Fibroblast of mammary gland (primary cell): ENCODE measurements around the gene GLI1.
A peak's percentile ranks its signal among the peaks of the same experiment; 100 is the strongest.
"Not testable (repeated sequence)": the region's sequence is repeated elsewhere in the genome, so short reads cannot be mapped to it uniquely, and the experiment has no call there.

ENCODE experiments used
- DNase-seq: peaks from one replicate; pipeline ENCODE4 v3.0.0-alpha.2; 2010; ENCODE audit warnings: low read depth
- H3K4me3 ChIP-seq: 2 replicates; pipeline ENCODE4 v1.5.1; 2011; ENCODE audit warnings: low read depth, mild to moderate bottlenecking, low read length, moderate library complexity; ENCODE audit not compliant: control insufficient read depth
- TF ChIP-seq, protein P1 (sequence below): conservative IDR thresholded peaks from 2 replicates; pipeline ENCODE4 v1.5.1; 2011; ENCODE audit warnings: low read depth, low read length, inconsistent platforms; ENCODE audit not compliant: control insufficient read depth, insufficient read depth

Gene GLI1

DNA sequence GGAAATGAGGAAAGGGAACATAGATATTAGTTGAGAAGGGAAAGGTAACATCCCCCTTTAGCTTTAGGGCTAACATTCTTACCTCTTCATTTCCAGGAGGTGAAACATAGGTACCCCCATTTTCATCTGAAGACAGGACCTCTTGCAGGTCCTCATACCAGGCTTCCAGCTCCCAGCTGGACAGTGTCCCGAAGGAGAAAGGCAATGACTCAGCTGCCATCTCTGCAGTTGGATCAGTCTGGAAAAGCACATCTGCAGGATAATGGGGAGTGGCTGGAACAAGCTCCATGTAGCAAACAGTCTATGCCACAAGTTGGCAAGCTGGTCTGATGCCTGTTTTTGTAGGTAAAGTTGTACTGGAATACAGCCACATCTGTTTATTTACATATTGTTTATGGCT lies 57.6 kb downstream of the GLI1 start:
- DNase-seq = peak; percentile 82
- TF ChIP-seq, protein P1, sequence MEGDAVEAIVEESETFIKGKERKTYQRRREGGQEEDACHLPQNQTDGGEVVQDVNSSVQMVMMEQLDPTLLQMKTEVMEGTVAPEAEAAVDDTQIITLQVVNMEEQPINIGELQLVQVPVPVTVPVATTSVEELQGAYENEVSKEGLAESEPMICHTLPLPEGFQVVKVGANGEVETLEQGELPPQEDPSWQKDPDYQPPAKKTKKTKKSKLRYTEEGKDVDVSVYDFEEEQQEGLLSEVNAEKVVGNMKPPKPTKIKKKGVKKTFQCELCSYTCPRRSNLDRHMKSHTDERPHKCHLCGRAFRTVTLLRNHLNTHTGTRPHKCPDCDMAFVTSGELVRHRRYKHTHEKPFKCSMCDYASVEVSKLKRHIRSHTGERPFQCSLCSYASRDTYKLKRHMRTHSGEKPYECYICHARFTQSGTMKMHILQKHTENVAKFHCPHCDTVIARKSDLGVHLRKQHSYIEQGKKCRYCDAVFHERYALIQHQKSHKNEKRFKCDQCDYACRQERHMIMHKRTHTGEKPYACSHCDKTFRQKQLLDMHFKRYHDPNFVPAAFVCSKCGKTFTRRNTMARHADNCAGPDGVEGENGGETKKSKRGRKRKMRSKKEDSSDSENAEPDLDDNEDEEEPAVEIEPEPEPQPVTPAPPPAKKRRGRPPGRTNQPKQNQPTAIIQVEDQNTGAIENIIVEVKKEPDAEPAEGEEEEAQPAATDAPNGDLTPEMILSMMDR = no peak
- H3K4me3 ChIP-seq = no peak overlapping the region

GRCh38 chr12:57517718-57518117 lies 58.1 kb downstream of the GLI1 start:
- not testable (repeated sequence) for DNase-seq
- H3K4me3 ChIP-seq = peak overlapping the region; percentile 99

DNA sequence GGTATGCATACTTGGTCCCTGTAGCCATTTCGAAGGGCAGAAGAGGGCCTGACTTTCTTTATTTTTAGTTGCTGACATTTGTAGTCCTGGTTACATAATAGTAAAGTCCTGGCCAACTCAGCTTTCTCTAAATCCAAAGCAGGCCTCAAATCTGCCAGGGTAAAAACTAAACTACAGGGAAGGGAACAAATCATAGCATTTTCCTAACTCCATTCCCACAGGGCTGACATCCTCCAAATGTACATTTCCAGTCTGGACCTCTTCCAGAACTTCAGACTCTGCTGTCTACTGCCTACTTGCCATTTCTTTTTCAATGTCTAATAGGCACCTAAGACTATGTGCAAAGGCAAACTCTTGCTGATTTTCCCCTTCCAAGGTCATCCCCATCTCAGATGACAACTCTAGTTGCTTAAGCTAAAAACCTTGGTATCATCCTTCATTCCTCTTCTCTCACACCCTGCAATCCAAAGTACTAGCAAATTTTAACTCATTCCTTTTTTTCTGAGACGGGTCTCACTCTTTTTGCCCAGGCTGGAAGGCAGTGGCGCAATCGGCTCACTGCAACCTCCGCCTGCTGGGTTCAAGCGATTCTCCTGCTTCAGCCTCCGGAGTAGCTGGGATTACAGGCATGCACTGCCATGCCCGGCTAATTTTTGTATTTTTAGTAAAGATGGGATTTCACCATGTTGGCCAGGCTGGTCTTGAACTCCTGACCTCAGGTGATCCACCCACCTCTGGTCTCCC lies 58.8 kb downstream of the GLI1 start:
- TF ChIP-seq, protein P1 = no peak
- peak; percentile 43 for DNase-seq
- peak overlapping the region; percentile 99 for H3K4me3 ChIP-seq

- TF ChIP-seq, protein P1 = no peak
- peak; percentile 62 for DNase-seq
- H3K4me3 ChIP-seq = peak overlapping the region; percentile 99
Measured at GRCh38 chr12:57518920-57519795, 59.6 kb downstream of the GLI1 start.

DNA sequence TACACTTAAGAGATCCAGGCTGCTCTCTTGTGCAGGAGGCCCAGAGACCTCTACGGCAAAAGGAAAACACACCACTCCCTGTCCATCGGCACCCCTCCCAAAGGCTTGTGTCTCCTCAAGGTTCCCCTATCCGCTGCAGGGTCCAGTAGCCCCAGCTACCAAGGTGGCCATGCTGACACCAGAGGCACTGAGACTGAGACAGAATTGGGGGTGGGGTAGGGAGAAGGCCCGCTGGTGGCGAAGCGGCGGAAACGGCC lies 60.1 kb downstream of the GLI1 start:
- no peak for DNase-seq
- peak overlapping the region; percentile 99 for H3K4me3 ChIP-seq
- TF ChIP-seq, protein P1 = no peak

DNA sequence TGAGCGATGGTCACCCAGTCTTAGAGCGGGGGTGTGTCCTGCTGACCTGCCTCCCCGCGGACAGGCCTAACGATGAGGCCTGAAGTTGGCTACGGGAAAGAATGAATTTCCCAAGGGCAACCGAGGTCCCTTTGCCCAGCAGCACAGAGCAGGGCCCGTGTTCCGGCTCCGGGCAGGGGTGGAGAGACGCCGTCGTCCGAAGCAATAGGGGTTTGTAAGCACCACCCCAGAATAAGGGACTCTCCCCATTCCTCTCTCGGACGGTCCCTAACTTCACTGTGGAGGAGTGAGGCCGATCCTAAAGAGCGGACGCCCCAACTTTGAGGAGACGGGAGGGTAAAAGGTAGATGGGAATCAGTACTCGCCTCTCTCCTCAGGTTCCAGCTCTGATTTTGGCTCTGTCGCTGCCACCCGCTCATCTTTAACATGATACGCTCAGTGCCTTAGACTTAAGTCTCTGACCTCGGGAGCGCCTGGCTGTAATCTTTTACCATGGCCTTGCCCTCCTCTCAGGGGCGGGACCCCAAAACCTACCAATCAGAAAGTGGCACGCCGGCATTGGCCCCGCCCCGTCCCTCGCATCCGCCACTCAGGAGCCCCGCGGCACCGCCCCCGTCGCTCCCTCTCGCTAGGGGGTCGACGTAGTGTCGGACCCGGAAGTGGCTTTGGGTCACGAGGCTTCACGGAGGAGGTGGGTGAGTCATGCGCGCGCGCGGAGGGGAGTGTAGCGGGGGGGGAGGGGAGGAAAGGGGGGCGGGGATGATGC lies 60.7 kb downstream of the GLI1 start, which contains the start of gene DDIT3:
DDIT3 (minus strand) TSS at position 462 of the 766 bp plus-strand sequence. CDS start 3,108 bp downstream, outside the sequence.
- TF ChIP-seq, protein P1 = no peak
- peak within 1 kb of the TSS; percentile 99 for H3K4me3 ChIP-seq
- DNase-seq = peak; percentile 97
